ENCODE data around the gene TNFSF13B. TPM values are rescaled to one million over a fixed set of nuclear protein-coding genes. Genes with fewer than 3 reads are reported as not detected.
"Not testable (repeated sequence)": the region's sequence is repeated elsewhere in the genome, so short reads cannot be mapped to it uniquely, and the experiment has no call there.

The TNFSF13B gene
- total RNA-seq, 1 experiment from 2014 or later: 2.5 TPM

- Mint-ChIP-seq H3K4me1 (ENCODE audit: insufficient read depth, unreplicated experiment) (peaks cover 13% of the 10 kb centered on the region), H3K36me3 (ENCODE audit: insufficient read depth, unreplicated experiment) (peaks cover 10% of the 10 kb centered on the region), H3K4me3 (ENCODE audit: unreplicated experiment) (no peak overlapping the region), H3K27ac (ENCODE audit: low read depth, unreplicated experiment) (no peak overlapping the region), H3K27me3 (ENCODE audit: insufficient read depth, unreplicated experiment) (no peaks in the 10 kb centered on the region), H3K9me3 (ENCODE audit: unreplicated experiment) (no peaks in the 10 kb centered on the region)
- ChIA-PET CTCF (no interaction called here), POLR2A (no interaction called here)
- intact Hi-C loops (cut with micrococcal nuclease): no loop called here
- DNase-seq (ENCODE audit: unreplicated experiment): no peak
- no TSS peak for BruUV-seq (replicated peaks)
- TF ChIP-seq CTCF (IDR thresholded peaks at IDR 0.05; ENCODE audit: unreplicated experiment): no peak
Measured at GRCh38 chr13:108267347-108267746, 2.2 kb upstream of the TNFSF13B start.

- intact Hi-C loops (cut with micrococcal nuclease); BruUV-seq (replicated peaks); H3K4me3 Mint-ChIP-seq (ENCODE audit: unreplicated experiment); H3K27ac Mint-ChIP-seq (ENCODE audit: low read depth, unreplicated experiment); H3K36me3 Mint-ChIP-seq (ENCODE audit: insufficient read depth, unreplicated experiment); DNase-seq (ENCODE audit: unreplicated experiment); POLR2A ChIA-PET; CTCF ChIA-PET; H3K9me3 Mint-ChIP-seq (ENCODE audit: unreplicated experiment); H3K27me3 Mint-ChIP-seq (ENCODE audit: insufficient read depth, unreplicated experiment): not testable (repeated sequence)
- H3K4me1 Mint-ChIP-seq (ENCODE audit: insufficient read depth, unreplicated experiment): peaks cover 17% of the 10 kb centered on the region
Measured at GRCh38 chr13:108267855-108268254, 1.7 kb upstream of the TNFSF13B start.

- H3K9me3 Mint-ChIP-seq (ENCODE audit: unreplicated experiment): no peaks in the 10 kb centered on the region
- peaks cover 17% of the 10 kb centered on the region for H3K4me1 Mint-ChIP-seq (ENCODE audit: insufficient read depth, unreplicated experiment)
- H3K4me3 Mint-ChIP-seq (ENCODE audit: unreplicated experiment): no peak overlapping the region
- DNase-seq (ENCODE audit: unreplicated experiment): no peak
- H3K27me3 Mint-ChIP-seq (ENCODE audit: insufficient read depth, unreplicated experiment): no peaks in the 10 kb centered on the region
- no peak for TF ChIP-seq CTCF (IDR thresholded peaks at IDR 0.05; ENCODE audit: unreplicated experiment)
- intact Hi-C loops (cut with micrococcal nuclease): no loop called here
- no peak overlapping the region for H3K27ac Mint-ChIP-seq (ENCODE audit: low read depth, unreplicated experiment)
- ChIA-PET POLR2A (interaction anchor here (0.9 to 1.2 kb wide), 2 partner anchors 40 to 50 kb away, joined by 4 to 5 read pairs; partner anchors contain the start of gene ABHD13), CTCF (interaction anchor here (0.6 kb wide), 1 partner anchor 27 kb away, joined by 3 read pairs; no protein-coding TSS in a partner anchor)
- H3K36me3 Mint-ChIP-seq (ENCODE audit: insufficient read depth, unreplicated experiment): peaks cover 10% of the 10 kb centered on the region
- BruUV-seq (replicated peaks): no TSS peak
Measured at GRCh38 chr13:108268466-108269112, 929 bp upstream of the TNFSF13B start.

- Mint-ChIP-seq H3K4me3 (ENCODE audit: unreplicated experiment) (no peak overlapping the region), H3K27ac (ENCODE audit: low read depth, unreplicated experiment) (no peak overlapping the region), H3K36me3 (ENCODE audit: insufficient read depth, unreplicated experiment) (peaks cover 10% of the 10 kb centered on the region), H3K27me3 (ENCODE audit: insufficient read depth, unreplicated experiment) (no peaks in the 10 kb centered on the region), H3K9me3 (ENCODE audit: unreplicated experiment) (no peaks in the 10 kb centered on the region), H3K4me1 (ENCODE audit: insufficient read depth, unreplicated experiment) (peaks cover 17% of the 10 kb centered on the region)
- ChIA-PET POLR2A (interaction anchor here (0.6 kb wide), 1 partner anchor 47 kb away, joined by 3 read pairs; no protein-coding TSS in a partner anchor), CTCF (interaction anchor here (0.7 to 1.1 kb wide), 2 partner anchors 10 to 84 kb away, joined by 3 read pairs; no protein-coding TSS in a partner anchor)
- no peak for DNase-seq (ENCODE audit: unreplicated experiment)
- TF ChIP-seq CTCF (IDR thresholded peaks at IDR 0.05; ENCODE audit: unreplicated experiment): no peak
- intact Hi-C loops (cut with micrococcal nuclease): no loop called here
- BruUV-seq (replicated peaks): no TSS peak
Measured at GRCh38 chr13:108270442-108270841, 924 bp downstream of the TNFSF13B start.

Data from MCF 10A (cell line).